Upper lobe of left lung (tissue), 6 donors: Measurements from ENCODE around the gene FOXF2. TPM values are rescaled to one million over a fixed set of nuclear protein-coding genes. Genes with fewer than 3 reads are reported as not detected.

Experiments used
- ATAC-seq, 2 donors: fragments of 200-7000 bp; cut with Tn5 transposase; one replicate each; pipeline ENCODE4 v1.9.1; 2022; ENCODE audit warnings: mild to moderate bottlenecking in 2 of 2, moderate library complexity in 2 of 2; ENCODE audit not compliant: low FRiP score in 2 of 2
- DNase-seq, 2 donors: peaks; one replicate each; pipeline ENCODE4 v3.0.0-alpha.2; 2019 to 2020
- H3K27ac ChIP-seq, 4 donors: fragments of 200-600 bp; sonication (generic); one replicate each; pipeline ENCODE4 v1.5.1; 2016 to 2019
- H3K27me3 ChIP-seq, 4 donors: fragments of 200-600 bp; sonication (generic); one replicate each; pipeline ENCODE4 v1.5.1; 2017 to 2019
- H3K36me3 ChIP-seq, 4 donors: fragments of 200-600 bp; sonication (generic); one replicate each; pipeline ENCODE4 v1.5.1; 2016 to 2019
- H3K4me1 ChIP-seq, 4 donors: fragments of 200-600 bp; sonication (generic); one replicate each; pipeline ENCODE4 v1.5.1; 2018 to 2019
- H3K4me3 ChIP-seq, 4 donors: fragments of 200-600 bp; sonication (generic); one replicate each; pipeline ENCODE4 v1.5.1; 2017 to 2019; ENCODE audit warnings: mild to moderate bottlenecking in 2 of 4, moderate library complexity in 1 of 4
- H3K9me3 ChIP-seq, 4 donors: fragments of 200-600 bp; sonication (generic); one replicate each; pipeline ENCODE4 v1.5.1; 2018 to 2019
- EP300 ChIP-seq, 4 donors: sonication (generic); formaldehyde crosslinking; IDR thresholded peaks; one replicate each; pipeline ENCODE4 v1.5.1; 2017; ENCODE audit warnings: antibody characterized with exemption in 4 of 4, control low read depth in 2 of 4
- POLR2A ChIP-seq, 4 donors: fragments of 450-650 bp; IDR thresholded peaks; one replicate each; pipeline ENCODE4 v1.5.1; 2016 to 2017; ENCODE audit warnings: antibody characterized with exemption in 4 of 4, mild to moderate bottlenecking in 2 of 4
- POLR2AphosphoS5 ChIP-seq, 2 donors: sonication (generic); formaldehyde crosslinking; IDR thresholded peaks; one replicate each; pipeline ENCODE4 v1.5.1; 2017; ENCODE audit warnings: antibody characterized with exemption in 2 of 2
- WGBS, 2 donors: methylation state at CpG; one replicate each; pipeline ENCODE4 v1.1.5; 2017 to 2018; 5-methylcytosine and 5-hydroxymethylcytosine counted together
- total RNA-seq, 6 donors: library from RNA; depleted of rRNA in 4 of 6; stranded (reverse); fragments of >200 nt in 4 of 6; gene quantifications; one replicate each; pipeline versions ENCODE4 v1.1.0 to v1.2.1, GENCODE V29; 2016 to 2021
- TF ChIP-seq, protein P1 (sequence below), 6 experiments: fragments of 450-650 bp in 4 of 6; fragments of 200-600 bp in 2 of 6; sonication (generic) in 2 of 6; IDR thresholded peaks; one replicate each; pipeline ENCODE4 v1.5.1; 2016 to 2019; ENCODE audit warnings: antibody characterized with exemption in 6 of 6
- donor health status: DM: no; HTN: no; CAD: no; lungs with moderate emphysema.
- donor health status: DM: no; HTN: yes; CAD: no; lungs with severe emphysema.

The FOXF2 gene
- total RNA-seq, 6 donors from 2014 or later, result 5.5 to 17.7 (median 8.8) TPM

DNA sequence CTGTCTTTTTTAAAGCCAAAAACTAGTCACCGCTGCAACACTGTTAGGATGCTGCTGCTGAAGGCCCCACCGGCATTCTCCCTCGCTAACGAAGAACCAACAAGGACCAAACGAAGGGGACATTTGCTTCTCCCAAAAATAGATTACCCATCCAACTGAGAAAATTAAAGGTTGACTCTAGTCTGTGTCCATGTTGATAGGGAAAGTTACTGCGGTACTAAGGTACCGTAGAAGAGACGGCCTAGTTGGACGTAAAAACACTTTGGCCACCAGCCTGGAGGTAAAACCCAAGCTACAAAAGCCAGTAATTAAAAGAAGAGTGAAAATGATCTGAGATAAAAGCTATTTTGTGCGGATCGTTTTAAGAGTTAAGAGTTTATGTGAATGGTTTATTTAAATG is 11.8 kb upstream of the FOXF2 start:
- H3K4me3 ChIP-seq, result no peak overlapping the region
- no peak overlapping the region for H3K27ac ChIP-seq
- 43 to 48% methylated on average over 11 of the region's 11 CpGs for WGBS, 2 donors
- no peak for ATAC-seq
- DNase-seq, result no peak
- no peaks in the 10 kb centered on the region for H3K36me3 ChIP-seq
- no peak for TF ChIP-seq POLR2AphosphoS5 (IDR thresholded peaks at IDR 0.05)
- TF ChIP-seq EP300 (IDR thresholded peaks at IDR 0.05), result no peak
- TF ChIP-seq, protein P1, sequence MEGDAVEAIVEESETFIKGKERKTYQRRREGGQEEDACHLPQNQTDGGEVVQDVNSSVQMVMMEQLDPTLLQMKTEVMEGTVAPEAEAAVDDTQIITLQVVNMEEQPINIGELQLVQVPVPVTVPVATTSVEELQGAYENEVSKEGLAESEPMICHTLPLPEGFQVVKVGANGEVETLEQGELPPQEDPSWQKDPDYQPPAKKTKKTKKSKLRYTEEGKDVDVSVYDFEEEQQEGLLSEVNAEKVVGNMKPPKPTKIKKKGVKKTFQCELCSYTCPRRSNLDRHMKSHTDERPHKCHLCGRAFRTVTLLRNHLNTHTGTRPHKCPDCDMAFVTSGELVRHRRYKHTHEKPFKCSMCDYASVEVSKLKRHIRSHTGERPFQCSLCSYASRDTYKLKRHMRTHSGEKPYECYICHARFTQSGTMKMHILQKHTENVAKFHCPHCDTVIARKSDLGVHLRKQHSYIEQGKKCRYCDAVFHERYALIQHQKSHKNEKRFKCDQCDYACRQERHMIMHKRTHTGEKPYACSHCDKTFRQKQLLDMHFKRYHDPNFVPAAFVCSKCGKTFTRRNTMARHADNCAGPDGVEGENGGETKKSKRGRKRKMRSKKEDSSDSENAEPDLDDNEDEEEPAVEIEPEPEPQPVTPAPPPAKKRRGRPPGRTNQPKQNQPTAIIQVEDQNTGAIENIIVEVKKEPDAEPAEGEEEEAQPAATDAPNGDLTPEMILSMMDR (IDR thresholded peaks at IDR 0.05), result no peak
- no peak for TF ChIP-seq POLR2A (IDR thresholded peaks at IDR 0.05)
- H3K9me3 ChIP-seq, result peaks cover 0 to 2% (median 0%) of the 10 kb centered on the region in 4 donors
- H3K27me3 ChIP-seq, result peaks cover 3 to 56% (median 33%) of the 10 kb centered on the region in 4 donors
- peaks cover 24 to 37% (median 32%) of the 10 kb centered on the region in 4 donors for H3K4me1 ChIP-seq

DNA sequence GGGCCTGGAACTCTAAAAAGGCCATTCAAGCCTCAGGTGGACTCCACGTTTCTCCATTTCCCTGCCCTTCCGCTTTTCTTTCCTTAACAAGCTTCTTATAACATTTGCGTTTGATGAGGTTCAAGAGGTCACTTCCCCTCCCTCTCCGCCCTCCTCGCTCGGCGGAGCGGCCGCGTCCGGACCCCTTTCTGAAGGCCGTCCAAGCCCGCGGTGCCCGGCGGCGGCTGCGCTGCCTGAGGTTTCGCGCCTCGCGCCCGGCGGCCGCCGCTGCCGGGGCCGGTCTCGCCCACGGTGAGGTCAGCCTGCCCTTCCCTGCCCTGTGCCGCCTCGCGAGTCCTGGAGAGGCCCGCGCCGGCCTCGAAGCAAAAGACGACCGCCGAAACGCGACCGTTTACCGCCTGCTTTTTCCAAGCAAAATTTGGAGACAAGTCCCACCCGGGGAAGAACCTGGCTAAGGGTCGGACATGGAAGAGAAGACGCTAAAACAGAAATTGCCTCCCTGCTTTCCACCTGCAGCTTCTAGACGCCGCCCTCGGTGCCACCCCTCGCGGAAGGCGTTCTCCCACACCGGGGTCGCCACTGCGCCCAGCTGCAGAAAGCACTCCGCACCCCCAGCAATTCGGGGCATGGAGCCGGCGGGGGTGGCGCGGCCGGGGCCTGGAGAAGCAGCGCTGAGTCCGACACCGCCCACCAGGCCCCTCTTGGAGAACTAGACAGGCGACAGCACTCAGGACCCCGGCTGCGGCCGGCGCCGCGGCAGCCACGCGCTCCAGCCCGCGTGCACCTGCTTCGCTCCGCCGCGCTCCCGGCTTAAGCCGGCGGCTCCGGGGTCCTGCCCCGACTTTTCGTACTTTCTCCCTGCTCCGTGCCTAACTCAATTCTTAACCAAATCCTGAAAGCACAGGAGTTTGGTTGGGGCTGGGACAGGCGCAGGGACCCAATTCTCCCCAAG is 11.0 kb upstream of the FOXF2 start:
- peak in 1 of 2 donors; percentile 87 for DNase-seq
- peaks cover 28 to 45% (median 37%) of the 10 kb centered on the region in 4 donors for H3K4me1 ChIP-seq
- no peak overlapping the region for H3K27ac ChIP-seq
- no peaks in the 10 kb centered on the region for H3K36me3 ChIP-seq
- peak overlapping the region in 2 of 4 donors; percentile 21 to 22 for H3K4me3 ChIP-seq
- 13 to 20% methylated on average over 27 to 86 of the region's 89 CpGs for WGBS, 2 donors
- TF ChIP-seq, protein P1 (IDR thresholded peaks at IDR 0.05), result no peak
- TF ChIP-seq POLR2AphosphoS5 (IDR thresholded peaks at IDR 0.05) (no peak), POLR2A (IDR thresholded peaks at IDR 0.05) (no peak), EP300 (IDR thresholded peaks at IDR 0.05) (no peak)
- ATAC-seq, result no peak
- H3K27me3 ChIP-seq, result peaks cover 3 to 64% (median 42%) of the 10 kb centered on the region in 4 donors
- H3K9me3 ChIP-seq, result no peaks in the 10 kb centered on the region

DNA sequence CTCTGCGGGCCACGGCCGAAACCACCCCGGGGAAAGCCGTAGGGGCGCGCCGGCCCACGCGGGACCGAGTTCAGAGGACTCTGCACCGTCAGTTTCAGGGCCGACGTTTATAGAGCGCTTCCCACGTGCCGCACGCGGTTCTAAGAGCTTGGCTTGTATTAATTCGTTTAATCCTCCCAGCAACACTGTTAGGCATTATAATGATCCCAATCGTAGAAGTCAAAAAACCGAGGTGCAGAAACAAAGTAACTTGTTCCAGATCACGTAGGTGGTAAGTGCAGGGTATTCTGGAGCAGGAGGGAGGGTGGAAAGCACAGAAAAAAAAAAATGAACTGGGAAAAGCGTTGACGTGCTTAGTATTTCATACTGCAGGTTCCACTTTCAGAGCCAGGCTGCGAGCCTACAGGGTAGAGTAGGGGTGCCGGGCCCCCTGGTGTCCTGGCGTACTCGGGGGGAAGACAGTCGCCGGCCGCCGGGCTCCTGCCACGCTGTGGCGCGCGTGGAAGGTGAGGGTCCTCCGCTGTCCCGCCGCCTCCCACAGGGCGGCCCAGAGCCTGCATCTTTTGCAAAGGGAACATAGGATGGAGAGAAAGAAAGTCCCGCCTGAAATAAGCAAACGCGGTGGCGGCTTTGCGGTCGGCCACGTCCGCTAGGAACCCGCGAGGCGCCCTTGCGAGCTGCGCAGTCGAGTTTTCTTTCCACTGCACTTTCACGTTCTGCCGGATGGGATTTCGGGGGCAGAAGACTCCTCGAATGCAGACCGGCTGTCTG is 10.2 kb upstream of the FOXF2 start:
- Histone ChIP-seq H3K27ac (no peak overlapping the region), H3K27me3 (peaks cover 3 to 73% (median 47%) of the 10 kb centered on the region in 4 donors), H3K9me3 (no peaks in the 10 kb centered on the region), H3K36me3 (no peaks in the 10 kb centered on the region), H3K4me3 (no peak overlapping the region), H3K4me1 (peaks cover 36 to 54% (median 45%) of the 10 kb centered on the region in 4 donors)
- TF ChIP-seq POLR2A (IDR thresholded peaks at IDR 0.05), result no peak
- TF ChIP-seq POLR2AphosphoS5 (IDR thresholded peaks at IDR 0.05), result peak in 1 of 2 donors; percentile 8
- no peak for TF ChIP-seq EP300 (IDR thresholded peaks at IDR 0.05)
- TF ChIP-seq, protein P1 (IDR thresholded peaks at IDR 0.05), result no peak
- 21 to 26% methylated on average over 43 to 54 of the region's 60 CpGs for WGBS, 2 donors
- DNase-seq, result peak in 1 of 2 donors; percentile 80
- peak in 1 of 2 donors; percentile 10 for ATAC-seq

DNA sequence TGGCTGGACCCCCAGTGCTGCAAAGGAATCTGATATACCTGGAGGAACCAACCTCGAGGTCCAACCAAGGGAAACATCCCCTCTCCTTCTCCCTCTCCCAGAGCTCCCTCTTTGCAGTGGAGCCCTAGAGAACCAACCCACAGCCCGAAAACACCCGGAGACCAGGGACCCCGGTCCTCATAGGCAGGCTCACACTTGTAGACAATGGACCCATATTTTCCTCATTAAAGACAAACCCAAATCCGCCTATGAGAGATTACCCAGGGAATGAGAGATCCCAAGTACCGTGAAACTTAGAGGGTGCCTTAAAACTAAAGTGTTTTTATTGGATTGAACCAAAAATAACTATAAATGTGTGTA is 9.6 kb upstream of the FOXF2 start:
- H3K27ac ChIP-seq, result no peak overlapping the region
- no peaks in the 10 kb centered on the region for H3K36me3 ChIP-seq
- no peaks in the 10 kb centered on the region for H3K9me3 ChIP-seq
- no peak overlapping the region for H3K4me3 ChIP-seq
- WGBS, 2 donors, result 22 to 24% methylated on average over 6 of the region's 6 CpGs
- peaks cover 3 to 78% (median 51%) of the 10 kb centered on the region in 4 donors for H3K27me3 ChIP-seq
- DNase-seq (no peak), ATAC-seq (no peak)
- TF ChIP-seq, protein P1 (IDR thresholded peaks at IDR 0.05), result no peak
- no peak for TF ChIP-seq EP300 (IDR thresholded peaks at IDR 0.05)
- no peak for TF ChIP-seq POLR2A (IDR thresholded peaks at IDR 0.05)
- no peak for TF ChIP-seq POLR2AphosphoS5 (IDR thresholded peaks at IDR 0.05)
- H3K4me1 ChIP-seq, result peaks cover 36 to 60% (median 47%) of the 10 kb centered on the region in 4 donors
